ENCODE results near the gene PTRH2. TPM values are rescaled to one million over a fixed set of nuclear protein-coding genes. Genes with fewer than 3 reads are reported as not detected.

Gene PTRH2
- total RNA-seq, 2 experiments from 2014 or later: 6.5 to 7.3 TPM

GRCh38 chr17:59698143-59698542, 9.1 kb downstream of the PTRH2 start:
- DNase-seq (no peak), ATAC-seq (ENCODE audit: poor library complexity) (no peak)
- no peak overlapping the region for H3K4me3 Mint-ChIP-seq
- peak overlapping the region; percentile 55 for H3K27ac Mint-ChIP-seq
- no peaks in the 10 kb centered on the region for H3K9me3 Mint-ChIP-seq
- Histone ChIP-seq H3K4me1 (ENCODE audit: insufficient read depth, low read length) (peaks cover 13% of the 10 kb centered on the region), H3K27me3 (ENCODE audit: control insufficient read depth in 1 of 2, insufficient read depth in 2 of 2, low read length in 2 of 2) (no peaks in the 10 kb centered on the region), H3K36me3 (ENCODE audit: insufficient read depth, low read length) (peaks cover 77% of the 10 kb centered on the region), H3K9me3 (ENCODE audit: control insufficient read depth in 1 of 2, insufficient read depth in 1 of 2, low read length in 2 of 2) (no peaks in the 10 kb centered on the region), H3K27ac (ENCODE audit: low read depth in 1 of 2, low read length in 2 of 2) (no peak overlapping the region), H3K4me3 (ENCODE audit: low read length) (no peak overlapping the region)
- peaks cover 80% of the 10 kb centered on the region for H3K36me3 Mint-ChIP-seq (ENCODE audit: low read depth)
- H3K4me1 Mint-ChIP-seq (ENCODE audit: low read depth): peaks cover 61% of the 10 kb centered on the region
- ChIA-PET CTCF (no interaction called here), POLR2A (no interaction called here)
- TF ChIP-seq CTCF (IDR thresholded peaks at IDR 0.05): no peak
- intact Hi-C loops (cut with DNase I, micrococcal nuclease): no loop called here
- H3K27me3 Mint-ChIP-seq: no peaks in the 10 kb centered on the region

DNA sequence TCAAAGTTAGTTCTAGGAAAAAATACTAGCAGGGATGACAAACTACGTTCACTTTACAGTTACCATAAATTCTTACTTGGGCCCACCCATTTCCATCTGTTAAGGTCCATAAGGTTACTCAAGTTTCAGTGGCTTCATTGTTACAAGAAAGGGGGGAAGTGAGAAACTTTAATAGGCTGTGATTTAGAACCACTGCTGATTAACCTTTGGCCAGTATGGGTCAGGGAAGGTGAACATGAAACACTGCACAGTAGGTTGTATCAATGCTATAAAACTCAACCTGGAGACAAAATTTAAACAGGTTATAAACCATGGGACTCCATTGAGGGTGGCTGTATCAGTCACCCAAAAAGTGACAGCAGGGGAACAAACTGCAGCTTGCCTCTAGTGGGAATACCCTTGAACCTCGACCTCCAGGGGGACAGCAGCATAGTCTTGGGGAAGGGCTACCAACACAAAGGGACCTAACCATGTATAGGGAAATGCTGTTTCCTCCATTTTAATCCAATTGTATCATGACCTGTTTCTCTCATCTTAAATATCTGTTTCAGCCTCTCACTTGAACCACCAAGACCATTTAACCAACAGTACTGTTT, 10.4 kb downstream of the PTRH2 start:
- peaks cover 88% of the 10 kb centered on the region for H3K36me3 Mint-ChIP-seq (ENCODE audit: low read depth)
- Histone ChIP-seq H3K4me3 (ENCODE audit: low read length) (no peak overlapping the region), H3K9me3 (ENCODE audit: control insufficient read depth in 1 of 2, insufficient read depth in 1 of 2, low read length in 2 of 2) (no peaks in the 10 kb centered on the region), H3K27ac (ENCODE audit: low read depth in 1 of 2, low read length in 2 of 2) (no peak overlapping the region), H3K27me3 (ENCODE audit: control insufficient read depth in 1 of 2, insufficient read depth in 2 of 2, low read length in 2 of 2) (no peaks in the 10 kb centered on the region), H3K36me3 (ENCODE audit: insufficient read depth, low read length) (peaks cover 76% of the 10 kb centered on the region), H3K4me1 (ENCODE audit: insufficient read depth, low read length) (peaks cover 6% of the 10 kb centered on the region)
- H3K27me3 Mint-ChIP-seq: no peaks in the 10 kb centered on the region
- POLR2A ChIA-PET: no interaction called here
- no peak for TF ChIP-seq CTCF (IDR thresholded peaks at IDR 0.05)
- intact Hi-C loops (cut with DNase I, micrococcal nuclease): no loop called here
- H3K9me3 Mint-ChIP-seq: no peaks in the 10 kb centered on the region
- peaks cover 47% of the 10 kb centered on the region for H3K4me1 Mint-ChIP-seq (ENCODE audit: low read depth)
- no peak overlapping the region for H3K4me3 Mint-ChIP-seq
- ATAC-seq (ENCODE audit: poor library complexity): no peak
- H3K27ac Mint-ChIP-seq: peak overlapping the region; percentile 56
- CTCF ChIA-PET: no interaction called here
- DNase-seq: no peak

GRCh38 chr17:59695945-59696681, 11.1 kb downstream of the PTRH2 start:
- Mint-ChIP-seq H3K9me3 (no peaks in the 10 kb centered on the region), H3K36me3 (ENCODE audit: low read depth) (peaks cover 93% of the 10 kb centered on the region), H3K27ac (peak overlapping the region; percentile 56), H3K27me3 (no peaks in the 10 kb centered on the region), H3K4me1 (ENCODE audit: low read depth) (peaks cover 41% of the 10 kb centered on the region), H3K4me3 (no peak overlapping the region)
- ATAC-seq (ENCODE audit: poor library complexity) (no peak), DNase-seq (no peak)
- CTCF ChIA-PET: no interaction called here
- intact Hi-C loops (cut with DNase I, micrococcal nuclease): no loop called here
- no peaks in the 10 kb centered on the region for H3K9me3 ChIP-seq (ENCODE audit: control insufficient read depth in 1 of 2, insufficient read depth in 1 of 2, low read length in 2 of 2)
- TF ChIP-seq CTCF (IDR thresholded peaks at IDR 0.05): no peak
- POLR2A ChIA-PET: no interaction called here
- H3K27me3 ChIP-seq (ENCODE audit: control insufficient read depth in 1 of 2, insufficient read depth in 2 of 2, low read length in 2 of 2): no peaks in the 10 kb centered on the region
- no peak overlapping the region for H3K27ac ChIP-seq (ENCODE audit: low read depth in 1 of 2, low read length in 2 of 2)
- peaks cover 6% of the 10 kb centered on the region for H3K4me1 ChIP-seq (ENCODE audit: insufficient read depth, low read length)
- peaks cover 80% of the 10 kb centered on the region for H3K36me3 ChIP-seq (ENCODE audit: insufficient read depth, low read length)
- H3K4me3 ChIP-seq (ENCODE audit: low read length): no peak overlapping the region
